Stimulated activated CD8-positive, alpha-beta memory T cell treated with anti-CD3 and anti-CD28 coated beads, Interleukin-7, amount 100 ng/mL, for 1 hour (primary cell): ENCODE results near the gene SUSD3.

ENCODE experiments used
- DNase-seq, 2 donors: peaks; one replicate each; pipeline ENCODE4 v3.0.0-alpha.2; 2020; ENCODE audit warnings: low read depth in 2 of 2

The SUSD3 gene

GRCh38 chr9:93076101-93076791 is 17.7 kb downstream of the SUSD3 start:
- DNase-seq = no peak

GRCh38 chr9:93076792-93077128 is 18.3 kb downstream of the SUSD3 start:
- DNase-seq = no peak

DNA sequence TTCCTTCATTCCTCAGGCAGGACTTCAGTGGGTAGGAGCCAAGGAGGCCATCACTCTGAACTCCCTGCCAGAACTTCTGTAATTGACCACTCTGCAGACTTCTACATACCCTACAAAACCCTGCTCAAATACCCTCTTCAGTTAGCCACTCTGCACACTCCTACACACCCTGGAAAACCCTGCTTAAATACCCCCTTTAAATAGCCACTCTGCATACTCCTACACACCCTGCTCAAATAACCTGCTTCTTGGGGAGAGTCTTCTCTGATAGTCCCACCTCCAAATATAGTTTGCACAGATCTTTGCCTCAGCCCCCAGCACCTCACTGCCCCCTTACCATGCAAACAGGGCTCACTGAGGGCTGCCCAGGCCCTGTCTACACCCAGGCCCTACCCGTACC is 18.9 kb downstream of the SUSD3 start:
- DNase-seq = no peak

GRCh38 chr9:93077811-93078210 is 19.3 kb downstream of the SUSD3 start:
- no peak for DNase-seq

DNA sequence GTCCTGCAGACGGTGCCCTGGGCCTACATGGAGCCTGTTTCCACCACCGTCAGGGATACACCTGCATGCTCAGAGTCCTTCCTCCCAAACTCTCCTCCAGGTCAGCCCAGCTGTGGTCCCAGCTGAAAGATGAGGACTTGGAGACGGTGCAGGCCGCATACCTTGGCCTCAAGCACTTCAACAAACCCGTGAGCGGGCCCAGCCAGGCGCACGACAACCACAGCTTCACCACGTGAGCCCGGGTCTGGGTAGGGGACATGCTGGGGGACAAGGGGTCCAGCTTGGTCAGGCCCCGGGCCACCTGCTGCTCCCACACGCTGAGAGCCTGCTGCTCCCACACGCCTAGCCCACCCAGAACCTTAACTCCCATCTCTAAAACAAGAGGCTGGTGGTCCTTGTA is 20.9 kb downstream of the SUSD3 start:
- DNase-seq = no peak

GRCh38 chr9:93080406-93080805 is 21.9 kb downstream of the SUSD3 start:
- DNase-seq = no peak

- no peak for DNase-seq
These were observed 22.6 kb downstream of the SUSD3 start for GRCh38 chr9:93081081-93081529.

- DNase-seq = no peak
These were observed 23.4 kb downstream of the SUSD3 start for GRCh38 chr9:93081931-93082330.

DNA sequence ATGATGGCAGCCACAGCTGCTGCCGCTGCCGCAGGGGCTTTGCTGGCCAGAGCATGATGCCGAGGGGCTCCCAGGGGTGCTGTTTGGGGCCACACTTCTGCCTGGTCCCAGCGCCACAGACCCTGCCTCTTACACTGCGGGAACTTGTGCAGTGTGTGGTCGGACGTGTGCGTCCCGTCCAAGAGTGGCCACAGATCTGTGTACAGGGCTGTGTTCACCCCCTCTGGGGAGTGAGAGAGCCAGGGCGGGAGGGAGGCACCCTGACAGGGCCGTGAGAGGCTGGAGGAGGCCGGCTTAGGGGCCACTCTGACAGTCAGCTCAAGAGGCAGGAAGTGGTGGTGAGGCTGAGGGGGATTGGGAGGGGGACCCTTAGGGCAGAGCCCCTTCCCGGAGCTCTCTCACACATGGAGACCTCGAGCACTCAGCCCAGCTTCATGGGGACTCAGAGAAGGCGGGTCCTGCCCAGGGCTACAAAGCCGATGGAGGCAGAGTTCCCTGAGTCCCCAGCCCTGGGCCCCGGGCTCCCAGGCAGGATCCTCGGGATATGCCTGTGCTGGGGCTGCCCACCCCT is 24.4 kb downstream of the SUSD3 start:
- DNase-seq = no peak

DNA sequence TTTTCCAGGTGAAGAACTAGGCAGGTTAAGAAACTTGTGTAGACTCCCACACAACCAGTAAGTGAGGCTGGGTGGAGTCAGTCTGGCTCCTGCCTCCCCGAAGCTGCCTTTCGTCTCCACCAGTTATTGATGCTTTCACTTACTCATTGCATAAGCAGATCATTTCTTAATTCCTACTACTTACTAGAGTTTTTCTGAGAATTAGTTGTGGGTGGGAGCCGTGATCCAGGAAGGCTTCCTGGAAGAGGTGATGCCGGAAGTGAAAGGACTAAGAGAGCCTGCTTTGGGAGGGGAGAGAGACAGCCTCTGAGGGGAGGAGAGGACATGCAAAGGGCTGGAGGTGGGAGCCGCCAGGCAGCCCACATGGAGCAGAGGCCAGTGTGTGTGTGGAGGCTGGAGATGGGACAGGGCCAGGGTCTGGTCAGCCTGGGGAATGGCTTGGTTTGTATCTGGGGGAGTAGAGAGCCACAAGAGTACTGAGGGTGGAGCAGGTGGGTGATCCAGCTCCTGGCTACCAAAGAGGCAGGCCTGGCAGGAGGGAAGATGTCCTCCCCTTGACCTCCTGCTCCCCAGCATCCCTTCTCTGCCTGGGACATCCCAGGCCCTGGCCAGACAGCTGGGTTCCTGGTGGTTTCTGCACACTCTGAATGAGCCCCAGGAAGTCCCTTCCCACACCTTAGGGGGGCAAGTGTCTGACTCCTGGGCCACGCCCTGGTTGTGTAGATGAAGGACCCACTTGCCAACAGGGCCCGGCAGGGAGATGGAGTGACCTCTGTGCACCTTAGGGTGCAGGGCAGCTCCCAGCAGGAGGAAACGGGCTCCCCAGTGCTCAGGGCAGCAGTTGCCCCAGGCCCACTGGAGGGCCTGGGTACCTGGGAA is 25.3 kb downstream of the SUSD3 start:
- DNase-seq = no peak

DNA sequence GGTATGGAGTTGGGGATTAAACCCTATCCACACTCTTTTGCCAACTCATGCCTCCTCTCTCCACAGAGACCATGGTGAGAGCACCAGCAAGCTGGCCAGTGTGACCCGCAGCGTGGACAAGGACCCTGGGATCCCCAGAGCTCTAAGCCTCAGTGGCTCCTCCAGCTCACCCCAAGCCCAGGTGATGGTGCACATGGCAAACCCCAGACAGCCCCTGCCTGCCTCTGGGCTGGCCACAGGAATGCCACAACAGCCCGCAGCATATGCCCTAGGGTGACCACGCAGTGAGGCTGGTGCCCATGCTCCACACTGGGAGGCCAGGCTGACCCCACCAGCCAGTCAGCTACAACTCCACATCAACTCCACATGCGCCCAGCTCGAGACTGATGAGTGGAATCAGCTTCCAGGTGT is 26.0 kb downstream of the SUSD3 start:
- no peak for DNase-seq

- no peak for DNase-seq
These were observed 27.2 kb downstream of the SUSD3 start for GRCh38 chr9:93085676-93086075.

DNA sequence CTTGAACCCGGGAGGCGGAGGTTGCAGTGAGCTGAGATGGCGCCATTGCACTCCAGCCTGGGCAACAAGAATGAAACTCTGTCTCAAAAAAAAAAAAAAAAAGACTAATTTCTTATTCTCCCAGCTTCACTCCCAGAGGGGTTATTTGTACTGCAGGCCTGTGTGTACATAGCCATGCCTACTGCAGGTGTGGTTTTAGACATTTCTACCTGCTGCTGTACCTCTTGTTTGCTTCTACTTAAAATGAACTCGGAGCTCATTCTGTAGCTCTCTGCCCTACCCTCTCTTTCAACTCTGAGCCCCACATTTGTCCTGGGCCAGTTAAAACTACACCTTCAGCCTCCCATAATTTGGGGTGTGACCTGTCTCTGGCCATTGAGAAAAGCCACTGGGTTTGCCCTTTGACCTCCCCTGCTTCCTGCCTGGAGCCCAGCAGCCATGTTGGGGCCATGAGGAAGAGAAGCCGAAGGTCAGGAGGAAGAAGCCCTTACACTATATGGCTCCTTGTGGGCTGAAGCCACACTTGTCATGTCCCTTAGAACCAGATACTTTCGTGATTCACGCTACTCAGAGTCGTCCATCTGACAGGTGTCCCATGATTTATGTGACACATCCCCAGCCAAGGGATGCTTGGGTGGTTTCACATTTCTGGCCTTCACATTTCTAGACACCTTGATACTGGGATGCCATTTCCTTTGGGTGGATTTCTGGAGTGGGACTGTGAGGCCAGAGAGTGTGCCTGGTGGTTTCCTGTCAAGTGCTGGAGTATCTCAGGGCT is 28.1 kb downstream of the SUSD3 start:
- DNase-seq = no peak

GRCh38 chr9:93087971-93088655 is 29.6 kb downstream of the SUSD3 start:
- DNase-seq = no peak

- DNase-seq = no peak
These were observed 30.1 kb downstream of the SUSD3 start for GRCh38 chr9:93088656-93089015.

DNA sequence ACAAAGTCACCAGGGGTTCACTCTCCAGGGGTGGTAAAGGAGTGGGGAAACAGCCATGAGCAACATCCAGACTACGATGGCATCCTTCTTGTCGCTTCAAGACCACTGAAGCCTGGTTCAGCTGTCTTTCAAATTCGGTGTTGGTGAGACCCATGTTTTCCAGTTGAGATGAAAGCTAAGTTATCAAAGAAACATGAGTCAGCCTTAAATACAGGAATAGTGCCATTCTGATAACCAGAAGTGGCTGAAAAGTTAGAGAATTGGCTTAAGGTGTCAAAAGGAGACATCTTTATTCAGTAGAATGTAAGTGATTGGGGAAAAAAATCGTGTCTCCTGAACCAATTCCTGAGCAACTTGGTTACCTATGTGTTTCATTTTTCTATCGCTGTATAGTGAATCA is 30.5 kb downstream of the SUSD3 start:
- DNase-seq = no peak

GRCh38 chr9:93089481-93089991 is 31.0 kb downstream of the SUSD3 start:
- DNase-seq = no peak

DNA sequence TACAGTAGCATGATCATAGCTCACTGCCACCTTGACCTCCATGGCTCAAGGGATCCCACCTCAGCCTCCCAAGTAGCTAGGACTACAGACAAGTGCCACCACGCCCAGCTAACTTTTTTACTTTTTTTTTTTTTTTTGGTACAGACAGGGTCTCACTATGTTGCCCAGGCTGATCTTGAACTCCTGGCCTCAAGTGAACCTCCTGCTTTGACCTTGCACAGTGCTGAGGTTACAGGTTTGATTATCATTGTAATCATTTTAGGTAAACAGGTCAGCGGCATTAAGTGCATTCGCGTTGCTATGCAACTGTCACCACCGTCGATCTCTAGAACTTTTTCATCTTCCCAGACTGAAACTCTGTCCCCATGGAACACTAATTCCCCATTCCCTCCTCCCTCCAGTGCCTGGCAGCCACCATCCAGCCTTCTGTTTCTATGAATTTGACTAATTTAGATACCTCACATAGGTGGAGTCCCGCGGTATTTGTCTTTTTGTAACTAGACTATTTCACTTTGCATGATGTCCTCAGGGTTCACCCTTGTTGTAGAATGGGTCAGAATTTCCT is 31.7 kb downstream of the SUSD3 start:
- no peak for DNase-seq

DNA sequence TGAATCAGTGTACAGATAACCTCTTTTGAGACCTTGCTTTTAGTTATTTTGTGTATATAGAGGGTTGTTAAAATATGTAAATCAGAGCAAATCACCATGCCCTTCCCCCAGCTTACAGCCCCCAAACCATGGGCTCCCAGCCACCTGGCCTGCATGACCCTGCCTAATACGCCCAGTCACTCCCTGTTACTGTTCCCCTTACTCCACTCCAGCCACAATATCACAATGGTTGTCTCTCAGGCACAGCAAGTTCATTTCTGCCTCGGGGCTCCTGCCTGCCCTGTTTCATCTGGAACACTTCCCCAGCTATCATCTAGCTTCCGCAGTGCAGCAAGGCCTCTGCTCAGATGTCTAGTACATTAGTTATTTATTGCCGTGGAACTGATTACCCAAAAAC is 32.6 kb downstream of the SUSD3 start:
- DNase-seq = no peak

- DNase-seq = no peak
These were observed 33.1 kb downstream of the SUSD3 start for GRCh38 chr9:93091453-93092081.
